Muscle of leg (tissue), 11 donors: Measurements from ENCODE around the gene TMEM97. TPM values are rescaled to one million over a fixed set of nuclear protein-coding genes. Genes with fewer than 3 reads are reported as not detected.

Experiments
- DNase-seq: peaks from one replicate; pipeline ENCODE4 v3.0.0; 2013
- H3K27ac ChIP-seq: one replicate; pipeline ENCODE4 v1.5.1; 2013; ENCODE audit warnings: mild to moderate bottlenecking, low read length, control low read depth
- H3K27me3 ChIP-seq: one replicate; pipeline ENCODE4 v1.6.1; 2013; ENCODE audit warnings: low read length; ENCODE audit not compliant: control insufficient read depth, insufficient read depth
- H3K36me3 ChIP-seq: one replicate; pipeline ENCODE4 v1.6.1; 2013; ENCODE audit warnings: low read length; ENCODE audit not compliant: control insufficient read depth, insufficient read depth
- H3K4me1 ChIP-seq: one replicate; pipeline ENCODE4 v1.6.1; 2013; ENCODE audit warnings: low read length; ENCODE audit not compliant: control insufficient read depth, insufficient read depth
- H3K4me3 ChIP-seq: one replicate; pipeline ENCODE4 v1.5.1; 2013; ENCODE audit warnings: low read length, control low read depth
- H3K9me3 ChIP-seq: replicated peaks from 2 replicates; pipeline ENCODE4 v1.6.1; 2013; ENCODE audit warnings: low read depth, low read length; ENCODE audit not compliant: control insufficient read depth
- WGBS: methylation state at CpG from one replicate; pipeline ENCODE4 v1.1.5; 2013; ENCODE audit warnings: missing lambda C conversion rate; ENCODE audit not compliant: insufficient coverage; 5-methylcytosine and 5-hydroxymethylcytosine counted together
- polyA plus RNA-seq, 8 donors: library from polyadenylated mRNA; unstranded; fragments of 120-200 nt; gene quantifications; one replicate each; pipeline versions ENCODE4 v1.2.1 to v1.2.3, GENCODE V29; 2013; ENCODE audit warnings: inconsistent platforms in 1 of 8, low replicate concordance in 1 of 8; ENCODE audit not compliant: insufficient read length in 8 of 8, insufficient read depth in 1 of 8
- total RNA-seq: library from RNA; stranded (reverse); fragments of 120-200 nt; gene quantifications from one replicate; pipeline ENCODE4 v1.2.4, GENCODE V29; 2013

TMEM97 gene
- total and polyA plus RNA-seq, 9 donors: 16.6 to 30.9 (median 21.9) TPM

DNA sequence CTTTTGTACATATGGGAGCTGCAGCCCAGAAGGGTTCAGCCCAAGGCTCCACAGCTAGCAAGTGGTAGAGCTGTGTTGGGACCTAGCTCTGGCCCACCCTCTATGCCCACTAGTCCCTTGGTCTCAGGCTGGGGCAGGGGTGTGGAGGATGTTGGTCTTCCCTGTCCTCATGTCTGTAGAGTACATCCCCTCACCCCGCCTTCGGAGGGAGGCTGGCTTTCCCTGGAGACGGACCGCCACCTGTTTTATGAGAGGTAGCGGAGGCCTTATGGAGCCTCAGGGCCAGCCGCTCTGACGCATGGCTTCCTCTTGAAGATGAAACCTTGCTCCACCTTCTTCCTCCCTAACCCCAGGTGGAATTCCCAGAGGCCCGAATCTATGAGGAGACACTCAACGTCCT is 25.0 kb downstream of the TMEM97 start:
- Histone ChIP-seq H3K9me3 (no peaks in the 10 kb centered on the region), H3K4me3 (no peak overlapping the region), H3K4me1 (no peaks in the 10 kb centered on the region), H3K27me3 (no peaks in the 10 kb centered on the region), H3K27ac (no peak overlapping the region), H3K36me3 (peaks cover 85% of the 10 kb centered on the region)
- no peak for DNase-seq
- WGBS: 97% methylated on average over 5 of the region's 9 CpGs

DNA sequence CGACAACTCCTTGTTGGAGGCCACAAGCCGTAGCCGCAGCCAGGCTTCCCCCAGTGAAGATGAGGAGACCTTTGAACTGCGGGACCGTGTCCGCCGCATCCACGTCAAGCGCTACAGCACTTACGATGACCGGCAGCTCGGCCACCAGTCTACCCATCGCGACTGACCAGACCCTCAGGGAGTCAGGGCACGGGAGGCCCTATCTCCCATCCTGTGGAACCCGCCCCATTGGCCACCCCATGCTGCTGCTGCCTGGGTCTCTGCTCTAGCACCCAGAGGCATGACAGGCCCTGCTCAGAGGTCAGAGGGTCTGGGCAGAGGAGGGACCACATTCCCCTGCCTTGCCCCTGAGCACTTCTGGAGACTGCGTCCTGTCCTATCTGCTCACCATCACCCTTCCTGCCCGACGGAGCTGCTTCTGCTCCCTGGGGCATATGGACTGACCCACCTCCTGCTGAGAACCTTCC is 25.5 kb downstream of the TMEM97 start:
- Histone ChIP-seq H3K36me3 (peaks cover 90% of the 10 kb centered on the region), H3K4me1 (no peaks in the 10 kb centered on the region), H3K4me3 (no peak overlapping the region), H3K27me3 (no peaks in the 10 kb centered on the region), H3K27ac (no peak overlapping the region), H3K9me3 (no peaks in the 10 kb centered on the region)
- WGBS: 93% methylated on average over 16 of the region's 19 CpGs
- no peak for DNase-seq

DNA sequence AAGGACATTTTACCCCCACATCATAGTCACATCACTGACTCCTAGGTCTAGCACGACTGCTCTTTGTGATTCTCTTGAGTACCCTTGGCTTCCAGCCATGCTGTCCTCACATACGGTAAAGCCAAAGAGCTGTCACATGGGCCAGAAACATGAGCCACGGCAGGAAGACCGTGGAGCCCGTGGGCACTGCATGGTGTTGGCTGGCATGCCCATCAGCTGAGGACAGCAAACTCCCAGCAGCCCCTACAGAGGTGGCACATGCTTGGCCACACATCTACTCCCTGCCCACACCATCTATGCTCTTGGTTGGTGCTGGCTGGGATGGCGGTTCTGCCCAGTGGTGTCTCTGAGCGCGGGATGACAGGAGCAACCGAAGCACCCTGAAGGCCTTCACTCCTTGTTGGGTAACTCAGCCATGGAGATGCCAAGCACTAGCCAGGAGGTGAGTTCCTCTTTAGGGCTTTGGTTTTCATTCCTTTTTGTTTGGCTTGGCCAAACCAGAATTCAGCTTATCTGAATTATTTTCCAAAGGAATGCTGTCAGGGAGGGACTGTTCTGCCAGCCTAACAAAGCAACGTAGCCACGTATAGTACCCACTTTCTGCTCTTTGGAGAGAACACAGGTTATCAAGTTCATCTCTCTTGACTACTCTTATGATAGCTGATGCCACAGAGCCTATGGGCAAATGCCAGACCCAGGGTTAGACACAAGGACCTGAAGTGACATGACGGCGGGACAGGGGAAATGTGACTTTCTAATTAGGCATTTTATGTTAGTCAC is 26.6 kb downstream of the TMEM97 start:
- Histone ChIP-seq H3K4me1 (no peaks in the 10 kb centered on the region), H3K9me3 (no peaks in the 10 kb centered on the region), H3K27ac (no peak overlapping the region), H3K27me3 (no peaks in the 10 kb centered on the region), H3K4me3 (no peak overlapping the region), H3K36me3 (peaks cover 94% of the 10 kb centered on the region)
- no peak for DNase-seq
- 74% methylated on average over 12 of the region's 13 CpGs for WGBS

- Histone ChIP-seq H3K4me1 (no peaks in the 10 kb centered on the region), H3K9me3 (no peaks in the 10 kb centered on the region), H3K27ac (no peak overlapping the region), H3K4me3 (no peak overlapping the region), H3K36me3 (peaks cover 95% of the 10 kb centered on the region), H3K27me3 (no peaks in the 10 kb centered on the region)
- WGBS: 75% methylated on average over 1 of the region's 2 CpGs
- no peak for DNase-seq
Measured at GRCh38 chr17:28346199-28346580, 27.2 kb downstream of the TMEM97 start.

GRCh38 chr17:28346746-28347246 is 27.8 kb downstream of the TMEM97 start:
- WGBS: no CpG with 5 or more reads among the region's 7 CpGs
- H3K27ac ChIP-seq: no peak overlapping the region

DNA sequence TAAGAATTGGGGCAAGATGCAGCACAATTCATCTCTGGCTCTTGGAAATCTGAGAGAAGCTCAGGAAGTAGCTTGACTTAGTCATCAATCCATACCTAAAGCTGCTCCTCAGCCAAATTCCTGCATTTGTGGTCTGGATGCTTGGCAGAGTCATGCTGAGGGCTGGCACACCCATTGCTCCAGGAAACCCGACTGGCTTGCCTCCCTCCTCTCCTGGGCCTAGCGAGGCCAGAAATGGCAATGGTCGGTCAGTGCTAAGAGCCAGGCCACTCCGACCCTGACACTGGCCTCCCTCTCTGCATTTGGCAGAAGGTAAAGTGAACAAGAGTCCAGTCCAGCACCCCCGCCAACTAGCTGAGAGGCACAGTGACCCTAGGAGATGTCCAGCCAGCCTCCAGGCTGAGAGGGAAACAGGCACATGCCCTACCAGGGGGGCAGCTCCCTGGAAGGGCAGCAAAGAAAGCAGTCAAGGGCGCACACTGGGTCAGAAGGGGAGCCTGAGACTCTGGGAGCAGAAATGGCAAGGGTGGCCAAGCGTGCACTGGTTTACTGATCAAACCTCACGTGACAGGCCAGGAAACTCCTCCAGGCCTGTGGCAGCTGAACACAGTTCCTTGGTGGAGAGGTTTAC is 28.4 kb downstream of the TMEM97 start:
- no peaks in the 10 kb centered on the region for H3K9me3 ChIP-seq
- no peak overlapping the region for H3K27ac ChIP-seq
- H3K36me3 ChIP-seq: peaks cover 95% of the 10 kb centered on the region
- H3K4me3 ChIP-seq: no peak overlapping the region
- no peaks in the 10 kb centered on the region for H3K4me1 ChIP-seq
- no peaks in the 10 kb centered on the region for H3K27me3 ChIP-seq
- 83% methylated on average over 8 of the region's 8 CpGs for WGBS
- no peak for DNase-seq

More at GRCh38 chr17:28346746-28347246, 27.8 kb downstream of the TMEM97 start:
- no peaks in the 10 kb centered on the region for H3K9me3 ChIP-seq
- H3K36me3 ChIP-seq: peaks cover 95% of the 10 kb centered on the region
- no peaks in the 10 kb centered on the region for H3K27me3 ChIP-seq
- DNase-seq: no peak
- no peaks in the 10 kb centered on the region for H3K4me1 ChIP-seq
- H3K4me3 ChIP-seq: no peak overlapping the region

GRCh38 chr17:28348979-28349378 is 30.0 kb downstream of the TMEM97 start:
- no peaks in the 10 kb centered on the region for H3K4me1 ChIP-seq
- no peak for DNase-seq
- no peak overlapping the region for H3K27ac ChIP-seq

DNA sequence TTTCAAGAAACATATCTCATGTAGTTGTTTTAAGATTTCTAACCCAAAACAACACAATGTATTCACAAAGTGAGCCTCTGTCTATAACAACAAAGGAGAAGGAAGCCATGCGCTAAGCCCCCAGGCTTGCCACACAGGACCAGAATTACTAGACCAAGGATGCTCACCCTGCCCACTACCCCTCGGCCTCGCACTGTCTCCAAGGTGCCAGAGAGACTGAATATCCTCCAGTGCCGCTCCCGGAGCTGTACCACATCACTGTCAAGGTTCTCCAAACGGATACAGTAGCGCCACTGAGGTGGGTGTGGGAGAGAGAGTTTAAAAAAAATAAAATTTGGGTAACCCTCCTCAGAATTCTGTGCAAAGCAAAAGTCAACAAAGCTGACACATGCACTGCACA is 31.3 kb downstream of the TMEM97 start:
- Histone ChIP-seq H3K27me3 (no peaks in the 10 kb centered on the region), H3K27ac (no peak overlapping the region), H3K9me3 (no peaks in the 10 kb centered on the region), H3K4me3 (no peak overlapping the region), H3K4me1 (no peaks in the 10 kb centered on the region), H3K36me3 (peaks cover 88% of the 10 kb centered on the region)
- no CpG with 5 or more reads among the region's 7 CpGs for WGBS
- DNase-seq: no peak

More at GRCh38 chr17:28348979-28349378, 30.0 kb downstream of the TMEM97 start:
- H3K36me3 ChIP-seq: peaks cover 93% of the 10 kb centered on the region
- WGBS: no CpG with 5 or more reads among the region's 3 CpGs
- H3K9me3 ChIP-seq: no peaks in the 10 kb centered on the region
- no peaks in the 10 kb centered on the region for H3K27me3 ChIP-seq
- no peak overlapping the region for H3K4me3 ChIP-seq

- Histone ChIP-seq H3K36me3 (peaks cover 54% of the 10 kb centered on the region), H3K27me3 (no peaks in the 10 kb centered on the region), H3K27ac (peak within 1 kb of the TSS; percentile 32), H3K4me1 (peaks cover 18% of the 10 kb centered on the region), H3K4me3 (peak within 1 kb of the TSS; percentile 82), H3K9me3 (no peaks in the 10 kb centered on the region)
- peak; percentile 98 for DNase-seq
- WGBS: under 1% methylated on average over 80 of the region's 80 CpGs
Measured at GRCh38 chr17:28357061-28357900, 38.3 kb downstream of the TMEM97 start, which contains the start of gene POLDIP2. POLDIP2 (minus strand) TSS chr17:28357527; CDS start chr17:28357448, 79 bp downstream.

DNA sequence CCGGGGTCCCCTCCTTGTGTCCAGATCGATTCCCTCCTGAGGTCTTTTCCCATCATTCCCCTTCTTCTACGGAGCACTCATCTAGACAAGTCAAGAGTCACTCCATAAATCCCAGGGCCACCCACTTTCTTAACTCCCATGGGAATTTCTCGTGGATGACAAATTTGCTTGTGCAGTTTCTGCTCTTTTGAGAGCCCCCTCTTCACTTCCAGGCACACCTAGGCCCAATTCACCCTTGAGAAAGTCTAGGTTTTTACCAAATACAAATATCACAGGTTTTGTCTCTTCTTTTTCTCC is 38.8 kb downstream of the TMEM97 start:
- Histone ChIP-seq H3K9me3 (no peaks in the 10 kb centered on the region), H3K4me3 (peak overlapping the region; percentile 82), H3K27me3 (no peaks in the 10 kb centered on the region), H3K4me1 (peaks cover 18% of the 10 kb centered on the region), H3K36me3 (peaks cover 56% of the 10 kb centered on the region), H3K27ac (no peak overlapping the region)
- 3% methylated on average over 4 of the region's 4 CpGs for WGBS
- no peak for DNase-seq
